NCI-H1105 treated with DMSO at 0.1 percent for 48 hours (cell line): ENCODE measurements around the gene MFAP5.
"Not testable (repeated sequence)": the region's sequence is repeated elsewhere in the genome, so short reads cannot be mapped to it uniquely, and the experiment has no call there.

Experiments
- DNase-seq: peaks from one replicate; lab custom pipeline; 2025; lab: John Stamatoyannopoulos, UW

Gene MFAP5

DNA sequence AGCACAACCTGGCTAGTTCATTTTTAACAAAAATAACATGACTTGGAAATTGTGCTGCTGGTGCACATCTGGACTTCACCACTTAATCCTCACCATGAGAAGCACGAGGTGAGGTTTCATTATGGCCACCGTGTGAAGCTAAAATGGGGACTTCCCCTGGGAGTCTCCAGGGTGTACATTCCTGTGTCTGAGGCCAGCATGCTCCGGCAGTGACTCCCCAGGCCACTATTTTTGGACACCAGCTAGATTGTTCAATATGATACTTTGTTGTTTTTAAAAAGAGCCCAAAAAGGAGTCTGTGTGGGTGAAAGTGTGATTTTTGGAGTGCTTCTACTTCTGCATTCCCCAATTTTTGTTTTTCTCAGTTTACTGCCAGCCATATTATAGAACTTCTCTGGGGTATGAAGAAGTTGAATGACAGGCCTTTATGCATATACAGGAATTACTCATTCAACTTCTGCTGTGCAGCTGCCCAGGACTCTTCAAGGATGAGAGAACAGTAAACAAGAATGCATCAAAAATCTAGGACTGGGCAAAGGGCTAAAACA lies 33.1 kb downstream of the MFAP5 start:
- DNase-seq, result no peak

DNA sequence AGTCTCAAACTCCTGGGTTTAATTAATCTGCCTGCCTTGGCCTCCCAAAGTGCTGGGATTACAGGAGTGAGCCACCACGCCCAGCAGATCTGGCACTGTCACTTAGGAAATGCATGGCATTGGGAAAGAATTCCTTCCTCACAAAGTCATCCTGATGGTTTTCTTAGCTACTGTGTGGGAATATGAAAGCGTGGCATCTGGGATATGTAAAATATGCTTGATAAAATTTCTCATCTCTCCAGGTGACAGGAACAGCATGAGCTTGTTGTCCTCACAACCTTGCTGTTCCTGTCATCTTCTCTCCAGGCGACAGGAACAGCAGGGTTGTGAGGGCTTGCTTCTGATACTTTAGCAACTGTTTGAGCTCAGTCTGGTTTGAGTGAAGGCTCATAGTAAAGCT lies 33.9 kb downstream of the MFAP5 start:
- DNase-seq, result no peak

DNA sequence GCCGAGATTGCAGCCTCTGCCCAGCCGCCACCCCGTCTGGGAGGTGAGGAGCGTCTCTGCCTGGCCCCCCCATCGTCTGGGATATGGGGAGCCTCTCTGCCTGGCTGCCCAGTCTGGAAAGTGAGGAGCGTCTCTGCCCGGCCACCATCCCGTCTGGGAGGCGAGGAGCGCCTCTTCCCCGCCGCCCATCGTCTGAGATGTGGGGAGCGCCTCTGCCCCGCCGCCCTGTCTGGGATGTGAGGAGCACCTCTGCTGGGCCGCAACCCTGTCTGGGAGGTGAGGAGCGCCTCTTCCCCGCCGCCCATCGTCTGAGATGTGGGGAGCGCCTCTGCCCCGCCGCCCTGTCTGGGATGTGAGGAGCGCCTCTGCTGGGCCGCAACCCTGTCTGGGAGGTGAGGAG lies 37.9 kb downstream of the MFAP5 start:
- not testable (repeated sequence) for DNase-seq

DNA sequence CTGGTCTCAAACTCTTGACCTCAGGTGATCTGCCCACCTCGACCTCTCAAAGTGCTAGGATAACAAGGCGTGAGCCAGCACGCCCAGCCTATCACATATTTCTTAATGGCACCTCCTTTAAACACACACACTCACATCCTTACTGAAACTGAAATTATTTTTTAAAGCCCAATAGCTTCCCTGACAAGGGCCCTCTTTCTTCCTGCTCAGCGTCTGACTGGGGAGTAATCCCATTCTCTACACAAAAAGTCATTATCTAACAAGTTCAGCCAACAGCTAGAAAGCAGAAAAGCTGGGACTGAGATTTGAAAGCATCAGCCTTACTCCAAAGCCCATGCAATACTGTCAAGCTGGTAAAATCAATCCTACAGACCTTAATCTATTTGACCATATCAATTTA lies 40.0 kb downstream of the MFAP5 start:
- no peak for DNase-seq

DNA sequence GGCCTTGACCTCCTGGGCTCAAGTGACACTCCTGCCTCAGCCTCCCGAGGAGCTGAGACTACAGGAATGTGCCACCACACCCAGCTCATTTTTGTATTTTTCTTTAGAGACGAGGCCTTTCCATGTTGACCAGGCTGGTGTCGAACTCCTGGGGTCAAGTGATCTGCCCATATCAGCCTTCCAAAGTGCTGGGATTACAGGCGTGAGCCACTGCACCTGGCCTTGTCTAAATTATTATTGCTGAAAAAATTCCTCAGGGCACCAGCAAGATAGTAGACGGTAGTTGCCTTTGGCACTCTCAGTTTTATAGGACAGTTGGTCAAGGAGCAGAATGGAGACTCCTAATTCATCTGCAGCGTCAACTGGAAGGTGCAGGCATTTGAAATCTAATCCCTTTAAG lies 47.4 kb downstream of the MFAP5 start:
- no peak for DNase-seq

DNA sequence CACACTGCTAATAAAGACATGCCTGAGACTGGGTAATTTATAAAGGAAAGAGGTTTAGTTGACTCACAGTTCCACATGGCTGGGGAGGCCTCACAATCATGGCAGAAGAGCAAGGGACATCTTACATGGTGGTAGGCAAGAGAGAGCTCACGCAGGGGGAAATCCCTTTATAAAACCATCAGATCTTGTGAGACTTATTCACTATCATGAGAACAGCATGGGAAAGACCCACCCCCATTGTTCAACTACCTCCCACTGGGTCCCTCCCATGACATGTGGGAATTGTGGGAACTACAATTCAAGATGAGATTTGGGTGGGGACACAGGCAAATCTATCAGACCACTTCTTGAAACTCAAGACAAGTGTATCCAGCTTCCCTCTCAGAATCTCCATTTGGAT lies 48.7 kb downstream of the MFAP5 start:
- DNase-seq, result not testable (repeated sequence)

DNA sequence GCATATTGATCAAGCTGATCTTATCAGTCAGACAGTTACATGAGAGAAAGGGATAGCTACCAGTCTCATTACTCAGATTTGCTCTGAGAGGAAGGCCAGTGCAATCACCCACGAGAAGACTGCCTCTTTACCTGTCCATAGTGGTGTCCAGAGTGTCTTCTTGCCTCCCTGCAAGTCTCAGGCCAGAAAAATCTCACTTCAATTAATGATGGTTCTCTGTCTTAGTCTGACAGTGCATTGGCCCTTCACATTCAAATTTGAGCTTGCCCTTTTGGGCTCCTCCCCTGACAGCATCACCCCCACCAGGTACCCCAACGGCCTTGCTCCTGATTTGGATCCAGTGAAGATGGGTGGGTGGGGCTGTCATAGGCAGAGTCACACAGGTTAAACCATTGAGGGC lies 50.0 kb downstream of the MFAP5 start, which contains the start of gene AICDA:
Gene AICDA (minus strand): TSS at position 231 of the 400 bp plus-strand sequence. CDS start 92 bp downstream, at position 139.
- no peak for DNase-seq

DNA sequence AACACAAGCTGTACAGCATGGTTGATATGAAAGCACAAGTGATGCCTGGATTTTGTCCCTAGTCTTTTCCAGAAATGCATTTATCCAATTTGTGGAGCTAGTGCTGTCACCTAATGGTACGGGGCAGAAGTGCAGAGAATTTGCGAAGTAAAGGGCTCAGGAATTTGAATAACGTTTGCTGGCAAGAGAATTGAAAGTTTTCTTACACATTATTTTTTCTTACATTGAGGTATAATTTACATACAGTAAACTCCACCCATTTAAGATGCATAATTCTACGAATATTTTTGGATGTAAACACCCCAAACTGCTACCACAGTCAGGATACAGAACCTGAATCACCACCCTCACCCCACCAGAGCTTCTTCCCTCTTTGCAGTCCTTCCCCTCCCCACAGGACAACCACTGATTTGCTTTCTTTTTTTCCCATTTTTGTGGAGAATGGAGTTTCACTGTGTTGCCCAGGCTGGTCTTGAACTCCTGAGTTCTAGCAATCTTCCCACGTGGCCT lies 53.5 kb downstream of the MFAP5 start:
- peak; percentile 79 for DNase-seq

DNA sequence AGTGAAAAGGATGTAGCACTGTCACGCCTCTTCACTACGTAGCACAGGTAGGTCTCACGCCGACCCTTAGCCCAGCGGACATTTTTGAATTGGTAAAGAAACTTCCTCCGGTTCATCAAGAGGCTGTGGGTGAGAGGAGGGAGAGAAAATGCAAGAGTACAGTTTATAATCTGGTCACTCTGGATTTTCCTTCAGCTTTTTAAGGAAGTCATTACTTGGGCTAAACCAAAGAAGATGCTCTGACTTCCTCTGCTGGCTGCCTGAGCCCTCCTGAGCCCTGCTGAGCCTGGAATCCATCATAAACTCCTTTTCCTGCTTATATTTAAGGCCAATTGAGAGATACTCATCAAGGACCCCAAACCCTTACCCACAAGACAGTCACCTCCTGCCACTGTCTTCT lies 55.7 kb downstream of the MFAP5 start:
- no peak for DNase-seq

DNA sequence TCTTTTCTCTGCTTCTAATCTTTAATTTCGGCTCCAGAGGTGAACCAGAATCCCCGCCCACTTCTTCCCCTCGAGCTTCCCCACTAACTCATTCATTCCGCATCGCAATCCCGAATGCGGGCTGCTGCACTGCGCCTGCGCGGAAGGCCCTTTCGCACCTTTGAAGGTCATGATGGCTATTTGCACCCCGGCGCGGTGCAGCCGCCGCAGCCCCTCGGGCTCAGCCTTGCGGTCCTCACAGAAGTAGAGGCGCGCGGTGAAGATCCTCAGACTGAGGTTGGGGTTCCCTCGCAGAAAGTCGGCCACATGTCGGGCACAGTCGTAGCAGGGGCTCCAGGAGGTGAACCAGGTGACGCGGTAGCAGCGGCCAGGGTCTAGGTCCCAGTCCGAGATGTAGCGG lies 57.6 kb downstream of the MFAP5 start:
- DNase-seq, result no peak

DNA sequence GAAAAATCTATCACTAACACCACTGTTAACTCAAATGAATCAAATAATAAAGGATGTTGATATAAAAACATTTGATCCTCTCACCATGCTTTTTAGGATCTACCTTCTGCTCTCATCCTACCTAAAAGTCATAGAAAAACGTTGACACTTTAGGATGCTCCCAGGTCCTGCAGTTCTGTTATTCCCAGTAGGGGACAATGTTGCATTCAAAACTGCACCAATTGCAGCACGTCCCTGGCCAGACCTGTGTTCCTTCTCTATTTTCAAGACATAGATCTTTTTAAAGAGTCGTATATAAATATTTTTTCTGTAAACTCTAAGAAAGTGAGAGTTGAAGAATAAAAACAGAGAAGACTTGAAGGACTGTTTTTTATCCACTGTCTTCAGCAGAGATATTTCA lies 58.8 kb downstream of the MFAP5 start:
- no peak for DNase-seq

DNA sequence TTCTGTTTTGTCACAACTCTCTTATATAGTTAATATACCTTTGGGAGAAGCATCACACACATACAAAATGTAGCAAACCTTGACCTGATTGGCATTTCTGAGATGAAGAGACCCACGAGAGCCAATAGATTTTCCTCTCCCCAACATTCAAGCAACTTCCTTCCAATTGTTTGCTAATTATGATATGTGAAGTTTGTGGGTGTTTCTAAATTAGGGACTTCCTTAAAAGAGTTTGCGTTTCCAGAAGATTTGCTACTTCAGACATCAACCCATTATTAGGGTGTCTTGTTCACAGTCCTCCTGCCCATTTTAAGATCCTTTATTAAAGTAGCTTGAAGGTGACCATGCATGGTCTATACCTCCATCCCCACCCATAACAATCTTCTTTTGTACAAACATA lies 59.3 kb downstream of the MFAP5 start:
- no peak for DNase-seq

DNA sequence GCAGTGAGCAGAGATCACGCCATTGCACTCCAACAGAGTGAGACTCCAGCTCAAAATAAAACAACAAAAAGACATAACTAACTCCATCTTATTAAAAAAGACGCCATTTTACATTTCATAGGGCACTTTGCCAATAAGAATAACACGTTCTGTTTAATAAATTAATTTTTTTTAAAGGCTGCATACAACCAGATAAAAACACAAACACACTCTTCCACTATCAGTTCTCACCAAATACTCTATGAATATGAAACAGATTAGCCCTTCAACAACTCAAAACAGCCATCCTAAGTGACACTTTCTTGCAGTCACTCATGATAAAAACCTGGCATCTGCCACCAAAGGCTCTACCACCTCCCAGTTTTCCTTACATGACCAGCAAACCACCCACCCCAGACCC lies 66.1 kb downstream of the MFAP5 start:
- no peak for DNase-seq
